Measurements from ENCODE around the gene SH2B2. TPM values are rescaled to one million over a fixed set of nuclear protein-coding genes. Genes with fewer than 3 reads are reported as not detected.
"Not testable (repeated sequence)": the region's sequence is repeated elsewhere in the genome, so short reads cannot be mapped to it uniquely, and the experiment has no call there.

Gene SH2B2
- total and polyA plus RNA-seq, 5 donors, result 0.49 to 2.8 (median 0.84) TPM

DNA sequence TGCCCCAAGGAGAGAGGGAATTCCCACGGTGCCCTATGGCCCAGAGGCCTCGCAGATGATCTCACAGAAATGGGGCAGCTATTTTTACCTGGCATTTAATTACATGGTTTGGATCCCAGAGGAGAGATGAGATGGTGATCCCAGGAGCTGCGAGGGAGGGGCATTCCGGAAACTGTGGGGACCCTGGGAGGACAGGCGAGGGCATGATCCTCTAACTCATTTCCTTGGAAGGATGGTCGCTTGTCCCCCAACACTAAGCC is 9.4 kb downstream of the SH2B2 start:
- ATAC-seq, result no peak
- Histone ChIP-seq H3K27me3 (ENCODE audit: control insufficient read depth, insufficient read depth) (no peaks in the 10 kb centered on the region), H3K4me1 (ENCODE audit: control insufficient read depth, insufficient read depth, low read length) (no peaks in the 10 kb centered on the region), H3K4me3 (ENCODE audit: low read length) (no peak overlapping the region), H3K9me3 (ENCODE audit: control insufficient read depth, low read length) (no peaks in the 10 kb centered on the region), H3K27ac (ENCODE audit: low read length) (no peak overlapping the region)
- DNase-seq, result no peak
- intact Hi-C loops (cut with DNase I), result no loop called here
- 85% methylated on average over 6 of the region's 6 CpGs for WGBS

GRCh38 chr7:102296514-102296913 is 9.8 kb downstream of the SH2B2 start:
- no peaks in the 10 kb centered on the region for H3K4me1 ChIP-seq (ENCODE audit: control insufficient read depth, insufficient read depth, low read length)
- no peak overlapping the region for H3K4me3 ChIP-seq (ENCODE audit: low read length)
- ATAC-seq (no peak), DNase-seq (no peak)
- H3K9me3 ChIP-seq (ENCODE audit: control insufficient read depth, low read length), result no peaks in the 10 kb centered on the region
- no peak overlapping the region for H3K27ac ChIP-seq (ENCODE audit: low read length)
- WGBS, result 90% methylated on average over 7 of the region's 7 CpGs
- no peaks in the 10 kb centered on the region for H3K27me3 ChIP-seq (ENCODE audit: control insufficient read depth, insufficient read depth)
- intact Hi-C loops (cut with DNase I), result no loop called here

DNA sequence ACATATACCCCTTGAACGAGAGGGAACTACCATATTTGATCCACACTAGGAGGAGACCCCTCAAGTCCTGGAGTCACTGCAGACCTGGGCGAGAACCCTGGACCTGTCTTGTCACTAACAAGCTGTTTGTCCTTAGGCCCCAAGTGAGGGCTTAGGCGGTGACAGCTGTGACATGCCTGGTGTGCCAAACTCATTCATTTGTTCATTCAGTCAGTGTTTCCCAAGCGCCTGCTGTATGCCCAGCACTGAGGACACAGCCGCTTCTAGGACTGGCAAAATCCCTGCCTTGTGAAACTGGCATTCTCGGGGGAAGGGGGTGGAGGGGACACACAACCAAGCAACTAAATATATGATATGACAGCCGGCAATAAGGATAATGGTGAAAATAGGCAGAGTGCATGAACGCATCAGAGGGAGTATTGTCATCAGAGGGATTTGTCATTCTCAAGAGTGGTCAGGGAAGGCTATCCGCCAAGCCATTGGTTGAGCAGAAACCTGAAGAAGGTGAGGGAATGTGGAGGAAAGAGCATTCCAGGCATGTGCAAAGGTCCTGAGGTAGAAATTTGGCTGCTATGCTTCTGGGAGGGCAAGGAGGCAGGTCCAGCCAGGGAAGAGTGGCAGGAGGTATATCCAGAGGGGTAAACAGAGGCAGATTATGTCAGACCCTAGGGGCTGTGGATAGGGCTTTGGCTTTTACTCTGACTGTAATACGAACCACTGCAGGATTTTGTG is 11.0 kb downstream of the SH2B2 start:
- no peak for ATAC-seq
- 94% methylated on average over 10 of the region's 10 CpGs for WGBS
- no peak overlapping the region for H3K27ac ChIP-seq (ENCODE audit: low read length)

GRCh38 chr7:102300643-102301221 is 14.1 kb downstream of the SH2B2 start:
- Histone ChIP-seq H3K27me3 (ENCODE audit: control insufficient read depth, insufficient read depth) (no peaks in the 10 kb centered on the region), H3K9me3 (ENCODE audit: control insufficient read depth, low read length) (no peaks in the 10 kb centered on the region), H3K4me1 (ENCODE audit: control insufficient read depth, insufficient read depth, low read length) (no peaks in the 10 kb centered on the region), H3K27ac (ENCODE audit: low read length) (no peak overlapping the region), H3K4me3 (ENCODE audit: low read length) (no peak overlapping the region)
- intact Hi-C loops (cut with DNase I), result no loop called here
- ATAC-seq, result peak; percentile 6 to 34
- peak in 1 of 3 donors; percentile 69 for DNase-seq
- 32% methylated on average over 84 of the region's 84 CpGs for WGBS

More for the DNA sequence above, 11.0 kb downstream of the SH2B2 start:
- H3K4me3 ChIP-seq (ENCODE audit: low read length), result no peak overlapping the region
- H3K9me3 ChIP-seq (ENCODE audit: control insufficient read depth, low read length), result no peaks in the 10 kb centered on the region
- intact Hi-C loops (cut with DNase I), result no loop called here
- H3K27me3 ChIP-seq (ENCODE audit: control insufficient read depth, insufficient read depth), result no peaks in the 10 kb centered on the region
- no peaks in the 10 kb centered on the region for H3K4me1 ChIP-seq (ENCODE audit: control insufficient read depth, insufficient read depth, low read length)
- no peak for DNase-seq

DNA sequence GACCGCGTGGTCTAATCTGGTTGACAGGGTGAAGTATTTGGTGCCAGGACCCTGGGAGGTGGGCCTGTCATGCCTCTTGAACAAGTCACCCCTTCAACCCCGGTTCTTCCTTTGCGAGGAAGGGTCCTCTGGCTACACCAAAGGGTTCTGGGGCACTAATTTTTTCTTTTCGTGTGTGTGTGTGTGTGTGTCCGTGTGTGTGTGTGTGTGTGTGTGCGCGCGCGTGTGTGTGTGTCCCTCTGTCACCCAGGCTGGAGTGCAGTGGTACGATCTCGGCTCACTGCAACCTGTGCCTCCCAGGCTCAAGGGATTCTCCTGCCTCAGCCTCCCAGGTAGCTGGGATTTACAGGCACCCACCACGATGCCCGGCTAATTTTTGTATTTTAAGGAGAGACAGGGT is 14.7 kb downstream of the SH2B2 start:
- H3K27ac ChIP-seq (ENCODE audit: low read length); H3K9me3 ChIP-seq (ENCODE audit: control insufficient read depth, low read length); H3K4me3 ChIP-seq (ENCODE audit: low read length); H3K27me3 ChIP-seq (ENCODE audit: control insufficient read depth, insufficient read depth); DNase-seq; ATAC-seq; intact Hi-C loops (cut with DNase I); H3K4me1 ChIP-seq (ENCODE audit: control insufficient read depth, insufficient read depth, low read length): not testable (repeated sequence)
- WGBS, result 92% methylated on average over 14 of the region's 14 CpGs

- intact Hi-C loops (cut with DNase I), result no loop called here
- DNase-seq (no peak), ATAC-seq (no peak)
- H3K27me3 ChIP-seq (ENCODE audit: control insufficient read depth, insufficient read depth), result no peaks in the 10 kb centered on the region
- H3K9me3 ChIP-seq (ENCODE audit: control insufficient read depth, low read length), result no peaks in the 10 kb centered on the region
- H3K4me1 ChIP-seq (ENCODE audit: control insufficient read depth, insufficient read depth, low read length), result no peaks in the 10 kb centered on the region
- WGBS, result 94% methylated on average over 6 of the region's 6 CpGs
- H3K27ac ChIP-seq (ENCODE audit: low read length), result no peak overlapping the region
- no peak overlapping the region for H3K4me3 ChIP-seq (ENCODE audit: low read length)
Measured at GRCh38 chr7:102302025-102302424, 15.4 kb downstream of the SH2B2 start.

- Histone ChIP-seq H3K9me3 (ENCODE audit: control insufficient read depth, low read length) (no peaks in the 10 kb centered on the region), H3K27ac (ENCODE audit: low read length) (no peak overlapping the region), H3K4me1 (ENCODE audit: control insufficient read depth, insufficient read depth, low read length) (no peaks in the 10 kb centered on the region), H3K4me3 (ENCODE audit: low read length) (no peak overlapping the region), H3K27me3 (ENCODE audit: control insufficient read depth, insufficient read depth) (no peaks in the 10 kb centered on the region)
- WGBS, result 83% methylated on average over 13 of the region's 13 CpGs
- DNase-seq (no peak), ATAC-seq (no peak)
- intact Hi-C loops (cut with DNase I), result no loop called here
Measured at GRCh38 chr7:102303669-102304422, 17.2 kb downstream of the SH2B2 start.

DNA sequence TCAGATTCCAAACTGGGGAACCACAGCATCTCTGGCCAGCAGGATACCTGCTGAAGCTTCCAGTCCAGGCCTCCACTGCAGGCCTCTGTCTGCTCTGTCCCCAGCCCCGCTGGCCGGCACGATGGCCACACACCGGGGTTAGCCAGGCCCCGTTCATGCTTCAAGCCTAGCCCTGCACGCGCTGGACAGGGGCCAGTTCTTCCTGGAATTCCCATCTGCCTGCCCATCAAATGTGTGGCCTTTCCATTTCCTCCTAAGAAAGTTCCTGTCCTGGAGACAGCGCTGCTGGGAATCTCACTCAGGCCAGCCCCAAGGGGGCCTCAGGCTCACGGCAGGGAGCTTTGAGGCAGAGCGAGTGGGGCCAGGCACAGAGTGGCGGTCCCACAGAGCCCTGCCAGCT is 18.0 kb downstream of the SH2B2 start:
- Histone ChIP-seq H3K27ac (ENCODE audit: low read length) (no peak overlapping the region), H3K4me1 (ENCODE audit: control insufficient read depth, insufficient read depth, low read length) (no peaks in the 10 kb centered on the region), H3K27me3 (ENCODE audit: control insufficient read depth, insufficient read depth) (no peaks in the 10 kb centered on the region), H3K9me3 (ENCODE audit: control insufficient read depth, low read length) (no peaks in the 10 kb centered on the region), H3K4me3 (ENCODE audit: low read length) (no peak overlapping the region)
- 51% methylated on average over 11 of the region's 11 CpGs for WGBS
- DNase-seq, result peak in 1 of 3 donors; percentile 73
- peak in 1 of 2 donors; percentile 34 for ATAC-seq
- intact Hi-C loops (cut with DNase I), result no loop called here

GRCh38 chr7:102305414-102306268 is 19.0 kb downstream of the SH2B2 start:
- 93% methylated on average over 17 of the region's 17 CpGs for WGBS

DNA sequence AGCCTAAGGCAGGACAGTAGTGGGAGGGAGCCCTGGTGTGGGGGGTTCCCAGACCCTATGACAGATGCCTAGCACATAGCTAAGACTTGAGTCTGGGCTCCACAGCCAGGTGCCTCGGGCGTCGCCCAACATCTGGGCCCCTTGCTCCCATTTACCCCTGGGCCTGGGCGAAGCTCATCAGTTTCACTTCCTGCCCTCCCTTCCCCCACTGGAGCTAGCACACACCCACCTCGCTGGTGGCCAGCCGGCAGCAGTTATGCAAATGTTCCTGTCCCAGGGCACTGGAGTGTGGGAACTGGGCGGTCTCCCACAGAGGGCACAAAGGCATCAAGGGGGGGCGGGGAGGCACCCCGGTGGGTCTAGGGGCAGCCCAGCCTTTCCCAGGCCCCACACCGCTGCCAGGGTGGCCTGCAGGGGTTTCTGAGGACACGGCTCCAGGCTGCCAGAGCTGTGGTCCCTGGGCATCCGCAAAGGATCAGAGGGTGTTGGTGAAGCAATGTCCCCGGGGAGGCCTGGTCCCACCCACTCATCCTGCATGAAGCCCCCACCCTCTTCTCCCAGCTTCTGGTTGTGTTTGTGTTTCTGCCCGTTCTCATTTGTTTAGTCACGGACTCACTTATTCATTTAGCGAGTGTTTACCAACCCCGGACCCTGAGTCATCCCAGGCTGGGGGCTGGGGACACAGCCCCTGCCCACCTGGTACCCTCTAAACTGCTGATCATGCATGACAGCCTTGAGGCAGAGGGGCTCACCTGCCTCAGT is 20.4 kb downstream of the SH2B2 start:
- H3K4me3 ChIP-seq (ENCODE audit: low read length), result no peak overlapping the region

More at GRCh38 chr7:102305414-102306268, 19.0 kb downstream of the SH2B2 start:
- H3K27me3 ChIP-seq (ENCODE audit: control insufficient read depth, insufficient read depth), result no peaks in the 10 kb centered on the region
- H3K27ac ChIP-seq (ENCODE audit: low read length), result no peak overlapping the region
- no peak for ATAC-seq
- intact Hi-C loops (cut with DNase I), result no loop called here
- H3K4me1 ChIP-seq (ENCODE audit: control insufficient read depth, insufficient read depth, low read length), result no peaks in the 10 kb centered on the region
- H3K9me3 ChIP-seq (ENCODE audit: control insufficient read depth, low read length), result no peaks in the 10 kb centered on the region
- no peak overlapping the region for H3K4me3 ChIP-seq (ENCODE audit: low read length)
- no peak for DNase-seq

More for the DNA sequence above, 20.4 kb downstream of the SH2B2 start:
- Histone ChIP-seq H3K4me1 (ENCODE audit: control insufficient read depth, insufficient read depth, low read length) (no peaks in the 10 kb centered on the region), H3K9me3 (ENCODE audit: control insufficient read depth, low read length) (no peaks in the 10 kb centered on the region), H3K27ac (ENCODE audit: low read length) (no peak overlapping the region), H3K27me3 (ENCODE audit: control insufficient read depth, insufficient read depth) (no peaks in the 10 kb centered on the region)
- intact Hi-C loops (cut with DNase I), result no loop called here
- DNase-seq (peak; percentile 47 to 81 (median 76)), ATAC-seq (peak; percentile 70 to 73)
- WGBS, result 52% methylated on average over 17 of the region's 17 CpGs
